Adrenal gland (tissue), 12 donors: ENCODE results near the gene FAM234A. TPM values are rescaled to one million over a fixed set of nuclear protein-coding genes. Genes with fewer than 3 reads are reported as not detected.
"Not testable (repeated sequence)": the region's sequence is repeated elsewhere in the genome, so short reads cannot be mapped to it uniquely, and the experiment has no call there.

ENCODE experiments used
- DNase-seq, 7 donors: peaks; one replicate each; pipeline ENCODE4 v3.0.0-alpha.2; 2019 to 2020
- H3K27ac ChIP-seq, 5 donors: fragments of 200-600 bp; sonication (generic) in 4 of 5; 1 replicate in 3 of 5; 2 replicates in 2 of 5; pipeline versions ENCODE4 v1.5.1 to v1.8.0; 2016 to 2020; ENCODE audit warnings: mild to moderate bottlenecking in 1 of 5
- H3K27me3 ChIP-seq: fragments of 200-600 bp; 2 replicates; pipeline ENCODE4 v1.8.0; 2021
- H3K36me3 ChIP-seq, 2 donors: fragments of 200-600 bp; replicated peaks in 1 of 2; 1 replicate in 1 of 2; 2 replicates in 1 of 2; pipeline versions ENCODE4 v1.5.1 to v1.8.0; 2018 to 2022
- H3K4me1 ChIP-seq, 2 donors: fragments of 200-600 bp; replicated peaks in 1 of 2; 1 replicate in 1 of 2; 2 replicates in 1 of 2; pipeline versions ENCODE4 v1.5.1 to v1.8.0; 2018 to 2021
- H3K4me3 ChIP-seq, 4 donors: fragments of 200-600 bp; sonication (generic) in 3 of 4; one replicate each; pipeline ENCODE4 v1.5.1; 2016 to 2018
- H3K9me3 ChIP-seq, 3 donors: fragments of 200-600 bp; sonication (generic) in 1 of 3; replicated peaks in 1 of 3; 1 replicate in 2 of 3; 2 replicates in 1 of 3; pipeline versions ENCODE4 v1.5.1 to v1.8.0; 2016 to 2021
- POLR2A ChIP-seq, 2 donors: fragments of 450-650 bp; IDR thresholded peaks; one replicate each; pipeline ENCODE4 v1.6.1; 2017; ENCODE audit warnings: antibody characterized with exemption in 2 of 2, mild to moderate bottlenecking in 2 of 2, moderate library complexity in 1 of 2
- WGBS, 4 donors: extraction: QIAGEN DNeasy Blood & Tissue Kit in 2 of 4; methylation state at CpG; one replicate each; pipeline versions ENCODE4 v1.1.5 to v1.1.7; 2013 to 2017; 5-methylcytosine and 5-hydroxymethylcytosine counted together
- intact Hi-C, 2 donors: fragments of 100-400 bp; cut with DNase I; formaldehyde crosslinking; loops; one replicate each; pipeline versions ENCODE4 v1.14.1 to v1.15.0; 2022 to 2023
- polyA plus RNA-seq, 3 donors: library from polyadenylated mRNA; stranded (reverse); fragments of 200-250 nt in 2 of 3; fragments of 350-450 nt in 1 of 3; fragmentation: Illumina TruSeq in 1 of 3; extraction: RNeasy Lipid Tissue Mini Kit (QIAGEN cat#74804) in 1 of 3; gene quantifications; one replicate each; pipeline ENCODE4 v1.2.3, GENCODE V29; 2013 to 2014
- total RNA-seq, 9 donors: library from RNA; depleted of rRNA in 4 of 9; stranded (reverse); fragments of >200 nt in 4 of 9; fragments of 120-200 nt in 1 of 9; fragmentation: NEBNext Ultra II Directional in 1 of 9; extraction: Animal tissue kit (Norgen Biotek cat#: 25700) in 1 of 9; gene quantifications; one replicate each; pipeline versions ENCODE4 v1.1.0 to v1.2.4, GENCODE V29; 2013 to 2023
- TF ChIP-seq, protein P1 (sequence below), 6 experiments: fragments of 450-650 bp in 4 of 6; fragments of 200-600 bp in 2 of 6; sonication (generic) in 1 of 6; IDR thresholded peaks; 1 replicate in 5 of 6; 2 replicates in 1 of 6; pipeline versions ENCODE4 v1.5.1 to v1.8.0; 2016 to 2021; ENCODE audit warnings: antibody characterized with exemption in 6 of 6, mild to moderate bottlenecking in 2 of 6, moderate library complexity in 1 of 6
- donor health status: healthy with polysubstance abuse.
- donor health status: Bipolar disorder and iron deficiency.
- donor health status: DM: yes; HTN: yes; CAD: no.
- donor health status: DM: no; HTN: no; CAD: no.
- donor health status: DM: no; HTN: no; CAD: no.
- donor health status: DM: yes; HTN: yes; CAD: no.

The FAM234A gene
- total and polyA plus RNA-seq, 12 donors = 60.2 to 207 (median 97.8) TPM

DNA sequence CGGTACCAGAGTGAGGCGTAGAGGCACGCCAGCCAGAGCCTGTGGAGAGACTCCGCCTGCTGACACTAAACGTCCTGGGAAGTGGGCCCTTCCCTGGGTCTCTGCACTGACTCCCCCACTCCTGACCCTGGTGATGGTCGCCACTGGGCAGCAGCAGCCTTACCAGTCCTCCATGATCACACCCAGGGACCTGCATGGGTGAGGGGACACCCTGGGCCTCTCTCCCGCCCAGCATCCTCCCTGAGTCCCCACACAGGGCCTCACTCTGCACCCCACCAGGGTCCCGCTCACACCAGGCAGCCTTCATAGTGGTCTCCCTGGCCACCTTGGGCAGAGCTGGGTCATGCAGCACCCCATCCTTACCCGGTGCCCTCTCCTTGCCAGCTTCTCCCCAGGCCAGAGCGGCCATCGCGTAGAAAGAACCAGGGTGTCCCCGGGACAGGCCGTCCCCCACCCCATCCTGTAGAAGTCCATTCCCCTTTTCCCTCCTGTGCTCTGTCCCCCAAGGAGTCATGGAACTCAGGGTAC is 30.4 kb downstream of the FAM234A start:
- H3K9me3 ChIP-seq = no peaks in the 10 kb centered on the region
- 89 to 95% (median 91%) methylated on average over 13 to 14 of the region's 14 CpGs for WGBS, 4 donors
- no peak for TF ChIP-seq POLR2A (IDR thresholded peaks at IDR 0.05)
- TF ChIP-seq, protein P1, sequence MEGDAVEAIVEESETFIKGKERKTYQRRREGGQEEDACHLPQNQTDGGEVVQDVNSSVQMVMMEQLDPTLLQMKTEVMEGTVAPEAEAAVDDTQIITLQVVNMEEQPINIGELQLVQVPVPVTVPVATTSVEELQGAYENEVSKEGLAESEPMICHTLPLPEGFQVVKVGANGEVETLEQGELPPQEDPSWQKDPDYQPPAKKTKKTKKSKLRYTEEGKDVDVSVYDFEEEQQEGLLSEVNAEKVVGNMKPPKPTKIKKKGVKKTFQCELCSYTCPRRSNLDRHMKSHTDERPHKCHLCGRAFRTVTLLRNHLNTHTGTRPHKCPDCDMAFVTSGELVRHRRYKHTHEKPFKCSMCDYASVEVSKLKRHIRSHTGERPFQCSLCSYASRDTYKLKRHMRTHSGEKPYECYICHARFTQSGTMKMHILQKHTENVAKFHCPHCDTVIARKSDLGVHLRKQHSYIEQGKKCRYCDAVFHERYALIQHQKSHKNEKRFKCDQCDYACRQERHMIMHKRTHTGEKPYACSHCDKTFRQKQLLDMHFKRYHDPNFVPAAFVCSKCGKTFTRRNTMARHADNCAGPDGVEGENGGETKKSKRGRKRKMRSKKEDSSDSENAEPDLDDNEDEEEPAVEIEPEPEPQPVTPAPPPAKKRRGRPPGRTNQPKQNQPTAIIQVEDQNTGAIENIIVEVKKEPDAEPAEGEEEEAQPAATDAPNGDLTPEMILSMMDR (IDR thresholded peaks at IDR 0.05) = no peak
- H3K36me3 ChIP-seq = peaks cover 0 to 52% of the 10 kb centered on the region in 2 donors
- DNase-seq = no peak
- no peaks in the 10 kb centered on the region for H3K27me3 ChIP-seq
- peak overlapping the region in 1 of 5 donors; percentile 40 for H3K27ac ChIP-seq
- no peaks in the 10 kb centered on the region for H3K4me1 ChIP-seq
- H3K4me3 ChIP-seq = no peak overlapping the region
- intact Hi-C loops = no loop called here

DNA sequence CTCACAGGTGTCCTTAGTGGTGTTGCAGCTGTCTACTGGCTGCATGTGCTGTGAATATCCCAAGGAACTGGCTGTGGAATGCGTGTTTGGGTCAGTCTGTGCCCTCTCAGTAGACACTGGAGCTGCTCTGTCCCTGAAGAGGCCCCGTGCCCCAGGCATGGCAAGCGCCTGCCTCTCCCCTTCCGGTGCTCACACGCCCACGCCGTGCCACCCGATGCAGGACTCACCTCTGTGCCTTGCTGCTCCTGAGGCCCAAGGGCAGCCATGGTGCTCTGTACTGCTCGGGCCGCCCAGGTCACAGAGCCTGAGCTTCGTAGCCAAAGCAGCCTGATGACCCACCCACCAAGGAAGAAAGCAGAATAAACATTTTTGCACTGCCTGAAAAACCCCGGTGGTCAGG is 31.1 kb downstream of the FAM234A start:
- 36 to 70% (median 52%) methylated on average over 4 to 12 of the region's 12 CpGs for WGBS, 4 donors
- Histone ChIP-seq H3K4me3 (no peak overlapping the region), H3K9me3 (no peaks in the 10 kb centered on the region), H3K36me3 (peaks cover 0 to 46% of the 10 kb centered on the region in 2 donors), H3K4me1 (no peaks in the 10 kb centered on the region), H3K27ac (peak overlapping the region in 1 of 5 donors; percentile 40), H3K27me3 (no peaks in the 10 kb centered on the region)
- intact Hi-C loops = no loop called here
- no peak for DNase-seq
- TF ChIP-seq, protein P1 (IDR thresholded peaks at IDR 0.05) = no peak

DNA sequence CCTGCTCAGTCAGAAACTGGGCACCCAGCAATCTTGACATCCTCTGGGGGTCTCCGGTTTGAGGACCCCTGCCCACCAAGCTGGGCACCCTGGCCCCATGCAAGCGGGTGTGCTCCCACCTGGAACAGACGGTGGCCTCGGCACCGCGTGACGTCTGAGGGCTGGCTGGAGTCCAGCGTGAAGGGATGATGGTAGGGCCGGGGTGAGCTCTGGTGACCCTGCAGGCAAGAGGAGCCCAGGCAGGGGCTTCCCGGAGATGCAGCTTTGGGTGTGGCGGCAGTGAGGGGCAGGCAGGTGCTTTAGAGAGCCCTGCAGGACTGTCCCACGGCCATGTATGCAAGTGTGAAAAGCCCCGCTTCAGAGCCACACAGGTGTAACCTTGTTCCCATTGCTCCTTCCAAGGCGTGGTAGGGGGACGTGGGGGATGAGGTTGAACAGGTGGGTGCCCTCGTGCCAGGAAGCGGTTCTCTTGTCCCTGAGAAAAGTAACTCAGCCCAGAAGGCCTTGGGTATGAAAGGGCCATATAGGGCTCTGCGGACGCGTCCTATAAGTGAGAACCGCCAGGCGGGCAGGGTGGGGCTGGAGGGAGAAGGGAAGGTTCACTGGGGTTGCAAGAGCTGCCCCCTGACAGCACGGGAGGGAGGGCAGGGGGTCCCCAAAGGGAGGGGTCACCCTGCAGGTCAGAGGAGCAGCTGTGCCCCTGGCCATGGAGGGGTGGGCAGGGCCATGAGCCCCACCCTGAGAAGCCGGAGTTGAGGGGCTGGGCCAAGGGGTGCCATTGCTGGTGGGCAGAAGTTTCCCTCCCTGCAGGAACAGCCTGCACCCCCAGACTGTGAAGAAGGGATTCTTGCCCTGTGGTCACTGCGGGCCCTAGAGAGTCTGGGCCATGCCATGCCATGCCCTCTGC is 31.9 kb downstream of the FAM234A start:
- Histone ChIP-seq H3K9me3 (no peaks in the 10 kb centered on the region), H3K4me1 (no peaks in the 10 kb centered on the region), H3K4me3 (no peak overlapping the region), H3K36me3 (peaks cover 0 to 38% of the 10 kb centered on the region in 2 donors), H3K27ac (no peak overlapping the region), H3K27me3 (no peaks in the 10 kb centered on the region)
- peak in 1 of 7 donors; percentile 34 for DNase-seq
- intact Hi-C loops = no loop called here
- WGBS, 4 donors = 58 to 74% (median 67%) methylated on average over 15 to 25 of the region's 25 CpGs
- TF ChIP-seq POLR2A (IDR thresholded peaks at IDR 0.05) = no peak
- TF ChIP-seq, protein P1 (IDR thresholded peaks at IDR 0.05) = no peak

DNA sequence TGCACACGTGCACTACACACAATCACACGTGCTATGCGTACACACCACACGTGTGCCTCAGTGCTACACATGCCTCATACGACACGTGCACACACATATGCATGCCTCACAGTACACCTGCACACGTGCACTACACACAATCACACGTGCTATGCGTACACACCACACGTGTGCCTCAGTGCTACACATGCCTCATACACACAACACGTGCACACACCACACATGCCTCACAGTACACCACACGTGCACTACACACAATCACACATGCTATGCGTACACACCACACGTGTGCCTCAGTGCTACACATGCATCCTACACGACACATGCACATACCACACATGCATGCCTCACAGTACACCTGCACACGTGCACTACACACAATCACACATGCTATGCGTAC is 32.9 kb downstream of the FAM234A start:
- H3K4me3 ChIP-seq, H3K27ac ChIP-seq, H3K27me3 ChIP-seq, H3K4me1 ChIP-seq, DNase-seq, intact Hi-C loops, H3K9me3 ChIP-seq: not testable (repeated sequence)
- 81 to 85% (median 82%) methylated on average over 17 of the region's 17 CpGs for WGBS, 4 donors
- H3K36me3 ChIP-seq = peaks cover 0 to 27% of the 10 kb centered on the region in 2 donors
